Activated T-helper 17 cell treated with anti-CD3 and anti-CD28 coated beads, Interleukin-2, amount 50 U/mL, for 72 hours (primary cell): ENCODE data around the gene OR5B12. TPM values are rescaled to one million over a fixed set of nuclear protein-coding genes. Genes with fewer than 3 reads are reported as not detected.

Experiments used
- ATAC-seq: fragments of 150-1000 bp; cut with Tn5 transposase; replicated peaks from 2 replicates; pipeline ENCODE4 v1.10.0; 2021; ENCODE audit warnings: mild to moderate bottlenecking, moderate library complexity
- H3K27ac Mint-ChIP-seq: one replicate; pipeline ENCODE4 v1.8.0; 2022; ENCODE audit warnings: mixed read lengths
- H3K27me3 Mint-ChIP-seq: one replicate; pipeline ENCODE4 v1.8.0; 2022; ENCODE audit warnings: mixed read lengths
- H3K36me3 Mint-ChIP-seq: one replicate; pipeline ENCODE4 v1.8.0; 2022; ENCODE audit warnings: low read depth, mild to moderate bottlenecking, mixed read lengths
- H3K4me1 Mint-ChIP-seq: one replicate; pipeline ENCODE4 v1.8.0; 2022; ENCODE audit warnings: mixed read lengths
- H3K4me3 Mint-ChIP-seq: one replicate; pipeline ENCODE4 v1.8.0; 2022; ENCODE audit warnings: mild to moderate bottlenecking, mixed read lengths
- H3K9me3 Mint-ChIP-seq: one replicate; pipeline ENCODE4 v1.8.0; 2022; ENCODE audit warnings: mixed read lengths
- total RNA-seq, 2 donors: library from RNA; stranded (reverse); gene quantifications; one replicate each; pipeline ENCODE4 v1.2.3, GENCODE V29; 2022

OR5B12 gene
- total RNA-seq: under 1 TPM in 1 of 2 donors, not detected in 1; 0.53 TPM

GRCh38 chr11:58442136-58442535, at the start of gene OR5B12:
OR5B12 (minus strand) TSS chr11:58442236; CDS start chr11:58440151, 2,085 bp downstream.
- Mint-ChIP-seq H3K36me3 (no peaks in the 10 kb centered on the region), H3K27ac (no peak within 1 kb of the TSS), H3K4me3 (no peak within 1 kb of the TSS)

DNA sequence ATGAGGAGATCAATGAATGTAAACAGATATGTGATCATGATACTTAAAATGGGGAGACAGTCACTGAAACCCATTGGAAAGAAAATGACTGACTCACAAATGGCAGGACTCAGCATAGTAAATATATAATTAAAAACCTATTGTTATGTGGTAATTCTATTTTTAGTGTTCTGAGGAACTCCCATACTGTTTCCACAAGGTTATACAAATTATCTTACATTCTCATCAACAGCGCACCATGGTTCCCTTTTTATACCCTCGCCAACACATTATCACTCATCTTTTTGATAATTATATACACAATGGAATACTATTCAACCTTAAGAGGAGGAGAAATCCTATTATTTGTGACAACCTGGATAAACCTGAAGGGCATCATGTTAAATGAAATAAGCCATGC, 48.8 kb upstream of the OR5B12 start:
- no peaks in the 10 kb centered on the region for H3K9me3 Mint-ChIP-seq
- no peaks in the 10 kb centered on the region for H3K27me3 Mint-ChIP-seq
- no peak overlapping the region for H3K4me3 Mint-ChIP-seq
- H3K4me1 Mint-ChIP-seq: no peaks in the 10 kb centered on the region
- peaks cover 10% of the 10 kb centered on the region for H3K36me3 Mint-ChIP-seq
- ATAC-seq: no peak
- H3K27ac Mint-ChIP-seq: no peak overlapping the region

More at GRCh38 chr11:58442136-58442535, at the start of gene OR5B12:
- peaks cover 22% of the 10 kb centered on the region for H3K27me3 Mint-ChIP-seq
- H3K4me1 Mint-ChIP-seq: no peaks in the 10 kb centered on the region
- H3K9me3 Mint-ChIP-seq: peaks cover 11% of the 10 kb centered on the region
- ATAC-seq: no peak

- Mint-ChIP-seq H3K27ac (no peak overlapping the region), H3K36me3 (no peaks in the 10 kb centered on the region), H3K4me3 (no peak overlapping the region), H3K4me1 (no peaks in the 10 kb centered on the region), H3K9me3 (peaks cover 3% of the 10 kb centered on the region), H3K27me3 (no peaks in the 10 kb centered on the region)
- ATAC-seq: no peak
These were observed 45.1 kb upstream of the OR5B12 start for GRCh38 chr11:58487170-58487569.

DNA sequence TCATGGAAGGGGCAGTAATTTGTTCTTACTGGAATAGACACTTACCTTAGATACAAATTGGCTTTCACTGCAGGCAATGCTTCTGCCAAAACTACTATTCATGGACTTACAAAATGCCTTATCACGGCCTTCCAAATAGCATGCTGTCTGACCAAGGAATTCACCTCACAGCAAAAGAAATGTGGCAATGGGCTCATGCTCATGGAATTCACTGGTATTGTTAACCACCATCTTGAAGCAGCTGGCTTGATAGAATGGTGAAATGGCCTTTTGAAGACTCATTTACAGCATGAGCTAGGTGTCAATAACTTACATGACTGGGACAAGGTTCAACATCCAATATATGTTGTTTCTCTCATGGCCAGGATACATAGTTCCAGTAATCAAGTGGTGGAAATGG, 43.9 kb upstream of the OR5B12 start:
- no peak for ATAC-seq
- Mint-ChIP-seq H3K36me3 (no peaks in the 10 kb centered on the region), H3K27me3 (no peaks in the 10 kb centered on the region), H3K4me3 (no peak overlapping the region), H3K9me3 (peaks cover 3% of the 10 kb centered on the region), H3K27ac (no peak overlapping the region), H3K4me1 (no peaks in the 10 kb centered on the region)

GRCh38 chr11:58471892-58472291, 29.9 kb upstream of the OR5B12 start:
- ATAC-seq: no peak
- no peak overlapping the region for H3K27ac Mint-ChIP-seq
- no peak overlapping the region for H3K4me3 Mint-ChIP-seq
- no peaks in the 10 kb centered on the region for H3K4me1 Mint-ChIP-seq
- peaks cover 4% of the 10 kb centered on the region for H3K27me3 Mint-ChIP-seq
- no peaks in the 10 kb centered on the region for H3K36me3 Mint-ChIP-seq
- peaks cover 15% of the 10 kb centered on the region for H3K9me3 Mint-ChIP-seq

- no peaks in the 10 kb centered on the region for H3K27me3 Mint-ChIP-seq
- H3K9me3 Mint-ChIP-seq: peaks cover 6% of the 10 kb centered on the region
- H3K4me3 Mint-ChIP-seq: no peak overlapping the region
- no peak for ATAC-seq
- no peaks in the 10 kb centered on the region for H3K4me1 Mint-ChIP-seq
- H3K36me3 Mint-ChIP-seq: no peaks in the 10 kb centered on the region
- no peak overlapping the region for H3K27ac Mint-ChIP-seq
These were observed 24.3 kb upstream of the OR5B12 start for GRCh38 chr11:58466293-58466692.

DNA sequence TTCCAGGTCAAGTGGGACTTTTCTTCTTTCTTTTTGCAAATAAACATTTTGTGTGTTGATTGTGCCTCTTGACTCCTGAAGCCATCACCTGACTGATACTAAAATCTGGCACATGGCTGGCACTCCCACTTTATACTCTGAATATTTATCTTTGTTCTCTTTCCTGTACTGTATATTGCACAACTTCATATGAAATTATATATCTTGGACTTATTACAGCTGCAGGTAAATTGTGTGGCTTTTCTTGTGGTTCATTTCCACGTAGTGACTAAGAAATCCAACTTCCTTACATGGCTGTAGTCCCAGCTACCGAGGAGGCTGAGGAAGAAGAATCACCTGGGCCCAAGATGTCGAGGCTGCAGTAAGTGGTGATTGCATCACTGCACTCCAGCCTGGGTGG, 23.7 kb upstream of the OR5B12 start:
- Mint-ChIP-seq H3K27me3 (no peaks in the 10 kb centered on the region), H3K27ac (no peak overlapping the region), H3K36me3 (no peaks in the 10 kb centered on the region), H3K4me1 (no peaks in the 10 kb centered on the region), H3K4me3 (no peak overlapping the region), H3K9me3 (peaks cover 5% of the 10 kb centered on the region)
- ATAC-seq: no peak

- Mint-ChIP-seq H3K27ac (no peak overlapping the region), H3K9me3 (peaks cover 5% of the 10 kb centered on the region), H3K4me3 (no peak overlapping the region), H3K27me3 (peaks cover 25% of the 10 kb centered on the region), H3K36me3 (no peaks in the 10 kb centered on the region), H3K4me1 (no peaks in the 10 kb centered on the region)
- ATAC-seq: no peak
These were observed 9.5 kb upstream of the OR5B12 start for GRCh38 chr11:58451585-58451984.

- H3K4me1 Mint-ChIP-seq: no peaks in the 10 kb centered on the region
- no peak overlapping the region for H3K4me3 Mint-ChIP-seq
- no peaks in the 10 kb centered on the region for H3K36me3 Mint-ChIP-seq
- H3K27ac Mint-ChIP-seq: no peak overlapping the region
- no peak for ATAC-seq
- peaks cover 8% of the 10 kb centered on the region for H3K9me3 Mint-ChIP-seq
- peaks cover 32% of the 10 kb centered on the region for H3K27me3 Mint-ChIP-seq
These were observed 4.3 kb upstream of the OR5B12 start for GRCh38 chr11:58446294-58446693.

- no peak overlapping the region for H3K27ac Mint-ChIP-seq
- no peaks in the 10 kb centered on the region for H3K36me3 Mint-ChIP-seq
- H3K27me3 Mint-ChIP-seq: peaks cover 32% of the 10 kb centered on the region
- H3K9me3 Mint-ChIP-seq: peaks cover 10% of the 10 kb centered on the region
- no peak for ATAC-seq
- H3K4me1 Mint-ChIP-seq: no peaks in the 10 kb centered on the region
- H3K4me3 Mint-ChIP-seq: no peak overlapping the region
These were observed 2.3 kb upstream of the OR5B12 start for GRCh38 chr11:58444300-58444699.

- Mint-ChIP-seq H3K36me3 (no peaks in the 10 kb centered on the region), H3K27me3 (peaks cover 15% of the 10 kb centered on the region)
These were observed 3.5 kb downstream of the OR5B12 start for GRCh38 chr11:58438486-58438885.

GRCh38 chr11:58434217-58434616, 7.8 kb downstream of the OR5B12 start:
- Mint-ChIP-seq H3K4me1 (no peaks in the 10 kb centered on the region), H3K27ac (no peak overlapping the region), H3K36me3 (no peaks in the 10 kb centered on the region), H3K27me3 (peaks cover 10% of the 10 kb centered on the region), H3K9me3 (peaks cover 3% of the 10 kb centered on the region), H3K4me3 (no peak overlapping the region)
- ATAC-seq: no peak

More at GRCh38 chr11:58438486-58438885, 3.5 kb downstream of the OR5B12 start:
- Mint-ChIP-seq H3K4me3 (no peak overlapping the region), H3K9me3 (peaks cover 4% of the 10 kb centered on the region), H3K27ac (no peak overlapping the region), H3K4me1 (no peaks in the 10 kb centered on the region)
- ATAC-seq: no peak

- H3K27ac Mint-ChIP-seq: no peak overlapping the region
These were observed 8.3 kb downstream of the OR5B12 start for GRCh38 chr11:58433638-58434203.

GRCh38 chr11:58429273-58429672, 12.8 kb downstream of the OR5B12 start:
- Mint-ChIP-seq H3K36me3 (no peaks in the 10 kb centered on the region), H3K27ac (no peak overlapping the region)

More at GRCh38 chr11:58433638-58434203, 8.3 kb downstream of the OR5B12 start:
- Mint-ChIP-seq H3K27me3 (peaks cover 14% of the 10 kb centered on the region), H3K4me3 (no peak overlapping the region), H3K4me1 (no peaks in the 10 kb centered on the region), H3K9me3 (peaks cover 6% of the 10 kb centered on the region), H3K36me3 (no peaks in the 10 kb centered on the region)
- ATAC-seq: no peak

GRCh38 chr11:58428021-58428420, 14.0 kb downstream of the OR5B12 start, which contains the start of gene OR5B2:
OR5B2 (minus strand) TSS chr11:58428121; CDS start chr11:58423261, 4,860 bp downstream.
- Mint-ChIP-seq H3K4me1 (no peaks in the 10 kb centered on the region), H3K9me3 (peaks cover 7% of the 10 kb centered on the region), H3K4me3 (no peak within 1 kb of the TSS), H3K27ac (no peak within 1 kb of the TSS), H3K27me3 (peaks cover 20% of the 10 kb centered on the region), H3K36me3 (no peaks in the 10 kb centered on the region)
- ATAC-seq: no peak

More at GRCh38 chr11:58429273-58429672, 12.8 kb downstream of the OR5B12 start:
- no peak overlapping the region for H3K4me3 Mint-ChIP-seq
- ATAC-seq: no peak
- no peaks in the 10 kb centered on the region for H3K4me1 Mint-ChIP-seq
- H3K27me3 Mint-ChIP-seq: peaks cover 20% of the 10 kb centered on the region
- peaks cover 7% of the 10 kb centered on the region for H3K9me3 Mint-ChIP-seq
